HG03520 (cell line): Measurements from ENCODE around the gene MAP3K5.
"Not testable (repeated sequence)": the region's sequence is repeated elsewhere in the genome, so short reads cannot be mapped to it uniquely, and the experiment has no call there.

Experiments used
- ATAC-seq: cut with Tn5 transposase; IDR thresholded peaks from one replicate; pipeline ENCODE4 v1.9.1; 2021; ENCODE audit warnings: mild to moderate bottlenecking, moderate library complexity; ENCODE audit not compliant: unreplicated experiment

The MAP3K5 gene

GRCh38 chr6:136586295-136586694 lies 206.0 kb downstream of the MAP3K5 start:
- ATAC-seq: no peak

DNA sequence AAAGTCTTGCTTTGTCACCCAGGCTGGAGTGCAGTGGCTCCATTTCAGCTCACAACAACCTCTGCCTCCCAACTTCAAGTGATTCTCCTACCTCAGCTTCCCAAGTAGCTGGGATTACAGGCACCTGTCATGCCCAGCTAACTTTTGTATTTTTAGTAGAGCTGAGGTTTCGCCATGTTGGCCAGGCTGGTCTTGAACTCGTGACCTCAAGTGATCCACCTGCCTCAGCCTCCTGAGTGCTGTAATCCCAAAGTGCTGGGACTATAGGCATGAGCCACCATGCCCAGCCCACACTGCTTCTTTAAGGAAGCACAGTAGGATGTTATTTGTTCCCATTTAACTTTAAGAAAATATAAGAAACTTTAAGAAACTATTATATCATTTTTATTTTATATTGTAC lies 206.8 kb downstream of the MAP3K5 start:
- ATAC-seq: not testable (repeated sequence)

- ATAC-seq: not testable (repeated sequence)
Measured at GRCh38 chr6:136584290-136584689, 208.0 kb downstream of the MAP3K5 start.

DNA sequence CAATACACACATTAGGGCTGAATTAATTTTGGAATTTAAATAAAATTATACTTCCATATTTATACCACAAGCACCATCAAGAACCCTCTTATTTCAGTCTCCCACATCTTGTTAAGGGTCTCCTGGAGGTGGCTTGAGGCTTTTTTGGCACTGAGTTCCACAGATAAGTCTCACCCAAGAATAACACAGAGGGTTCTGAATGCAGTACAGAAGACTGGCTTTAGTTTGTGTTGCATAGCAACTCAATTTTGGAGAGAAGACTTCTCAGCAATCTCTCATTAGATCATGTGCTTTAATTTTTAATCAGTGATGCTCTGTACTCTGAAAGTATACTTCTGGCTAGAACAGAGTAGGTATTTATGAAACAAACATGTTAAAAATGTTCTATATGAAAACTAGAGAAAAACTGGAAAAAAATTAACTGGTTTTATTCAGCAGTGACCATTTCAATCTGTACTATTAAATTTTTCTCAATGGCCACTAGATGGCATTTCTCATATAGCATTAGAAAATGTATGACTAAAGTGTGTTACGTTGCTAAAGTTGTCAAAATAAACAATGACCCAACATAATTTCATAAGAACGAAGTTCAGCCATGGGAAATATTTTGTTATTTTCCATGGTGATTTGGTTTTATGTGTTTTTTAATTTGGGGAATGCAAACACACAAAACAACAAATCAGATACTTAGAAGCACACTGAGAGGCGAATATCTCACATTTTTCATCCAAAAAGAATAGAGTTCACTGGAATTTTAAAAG lies 209.4 kb downstream of the MAP3K5 start:
- ATAC-seq: no peak

- no peak for ATAC-seq
Measured at GRCh38 chr6:136579800-136580199, 212.5 kb downstream of the MAP3K5 start.

- ATAC-seq: no peak
Measured at GRCh38 chr6:136576821-136577220, 215.5 kb downstream of the MAP3K5 start.

DNA sequence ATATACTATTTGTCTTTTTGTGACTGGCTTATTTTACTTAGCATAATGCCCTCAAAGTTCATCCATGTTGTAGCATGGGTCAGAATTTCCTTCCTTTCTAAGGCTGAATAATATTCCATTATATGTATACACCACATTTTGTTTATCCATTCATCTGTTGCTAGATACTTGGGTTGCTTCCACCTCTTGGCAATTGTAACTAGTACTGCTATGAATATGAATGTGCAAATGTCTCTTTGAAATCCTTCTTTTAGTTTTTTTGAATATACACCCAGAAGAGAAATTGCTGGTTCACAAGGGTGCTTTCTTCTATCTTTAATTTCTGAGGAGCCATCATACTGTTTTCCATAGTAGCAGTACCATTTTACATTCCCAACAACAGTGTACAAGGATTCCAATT lies 220.8 kb downstream of the MAP3K5 start:
- ATAC-seq: no peak

DNA sequence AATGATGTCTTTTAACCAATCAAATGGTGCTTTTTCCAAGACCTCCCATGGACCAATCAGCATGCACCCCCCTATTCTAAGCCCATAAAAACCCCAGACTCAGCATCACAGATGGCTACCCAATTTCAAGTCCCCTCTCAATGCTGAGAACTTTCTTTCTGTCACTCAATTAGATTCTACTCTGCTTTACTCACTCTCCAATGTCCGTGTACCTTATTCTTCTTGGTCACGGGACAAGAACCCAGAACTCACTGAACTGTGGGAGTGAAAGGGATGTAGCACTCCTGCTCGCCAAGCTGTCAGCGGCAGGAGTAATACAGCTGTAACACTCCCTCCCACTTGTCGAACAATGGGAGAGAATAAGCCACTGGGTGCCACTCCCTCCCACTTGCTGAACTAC lies 221.2 kb downstream of the MAP3K5 start:
- ATAC-seq: no peak

DNA sequence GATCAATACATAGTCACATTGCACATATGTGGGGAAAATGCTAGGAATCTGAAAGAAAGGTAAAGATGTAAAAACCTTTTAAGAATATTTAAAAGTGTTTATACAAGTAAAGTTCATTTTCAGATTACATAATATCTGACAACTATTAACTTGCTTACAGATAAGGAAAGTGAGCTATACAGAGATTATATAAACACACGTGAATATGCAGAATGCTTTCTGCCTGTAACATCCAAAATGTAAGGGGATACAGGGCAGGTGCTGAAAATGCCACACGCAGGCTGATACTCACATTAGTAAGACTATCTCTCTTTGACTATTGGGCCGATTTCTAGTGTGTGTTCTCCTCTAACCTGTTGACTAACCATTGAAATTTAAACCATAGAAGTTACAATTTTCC lies 224.1 kb downstream of the MAP3K5 start:
- ATAC-seq: no peak

DNA sequence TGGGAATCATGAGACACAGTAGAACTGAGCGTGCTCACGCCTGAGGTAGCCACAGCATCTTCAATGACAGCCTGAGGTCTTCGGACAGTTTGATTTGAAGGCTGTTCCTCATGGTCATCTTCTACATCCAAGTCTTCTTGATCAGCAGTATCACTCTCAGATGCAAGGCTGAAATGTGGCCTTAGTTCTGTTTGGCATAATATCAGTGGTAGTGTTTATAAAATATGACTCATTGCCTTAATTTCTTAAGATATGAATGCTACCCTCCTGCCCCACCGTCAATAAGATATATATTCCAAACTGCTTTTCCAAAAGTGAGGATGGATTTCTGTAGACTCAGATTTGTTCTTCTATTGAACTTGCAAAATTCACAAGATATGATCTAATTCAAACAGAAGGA lies 224.6 kb downstream of the MAP3K5 start:
- ATAC-seq: no peak

DNA sequence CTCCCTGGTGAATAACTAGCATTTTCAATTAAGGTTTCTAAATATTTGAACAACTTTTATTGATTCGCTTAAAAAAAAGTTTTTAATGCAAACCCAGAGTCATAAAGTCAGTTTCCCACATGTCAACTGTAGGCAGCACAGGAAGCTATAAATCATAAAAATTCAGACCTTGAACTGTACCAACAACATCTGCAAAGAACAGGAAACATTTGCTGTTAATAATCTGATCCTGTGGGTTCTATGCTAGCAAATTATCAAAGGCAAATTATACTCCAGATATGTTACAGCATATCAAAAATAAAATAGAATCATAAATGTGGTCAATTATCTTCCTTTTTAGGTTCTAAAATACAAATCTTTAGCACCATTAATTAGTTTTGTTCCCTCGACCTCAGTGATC lies 225.4 kb downstream of the MAP3K5 start:
- no peak for ATAC-seq

- ATAC-seq: no peak
Measured at GRCh38 chr6:136566007-136566487, 226.2 kb downstream of the MAP3K5 start.

- ATAC-seq: no peak
Measured at GRCh38 chr6:136564180-136564579, 228.1 kb downstream of the MAP3K5 start.

DNA sequence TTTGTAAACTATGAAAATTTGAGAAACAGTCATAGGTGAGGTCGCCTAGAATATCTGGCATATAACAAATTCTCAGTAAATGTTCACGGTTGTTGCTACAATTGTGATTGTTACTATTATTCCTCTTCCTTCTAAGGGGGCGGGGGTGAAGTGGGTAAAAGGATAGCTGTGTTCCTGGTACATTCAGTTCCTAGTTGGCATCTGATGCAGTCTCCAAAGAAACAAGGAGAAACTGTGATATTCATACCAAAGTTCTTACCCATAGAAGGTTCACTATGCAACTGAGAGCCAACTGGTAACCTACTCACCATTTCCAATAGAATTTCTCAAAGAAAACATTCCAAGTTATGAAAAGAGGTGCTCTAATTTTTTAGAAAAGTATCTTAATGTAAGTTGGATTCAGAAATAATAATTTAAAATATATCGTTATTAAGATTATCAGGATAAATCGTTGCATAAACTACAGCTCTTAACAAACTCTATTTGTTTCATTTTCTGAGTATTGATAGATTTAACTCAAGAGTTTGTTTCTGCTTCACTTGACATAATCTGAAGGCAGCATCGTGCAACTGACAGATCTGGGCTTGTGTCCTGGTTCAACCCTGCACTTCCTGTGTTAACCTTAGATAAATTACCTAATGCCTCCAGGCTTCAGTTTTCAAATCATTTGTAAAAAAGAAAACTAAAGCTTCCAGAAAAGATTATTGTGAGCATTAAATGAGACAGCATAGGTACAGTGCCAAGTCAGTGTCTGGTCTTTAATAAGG lies 228.7 kb downstream of the MAP3K5 start:
- ATAC-seq: no peak

GRCh38 chr6:136562211-136562610 lies 230.1 kb downstream of the MAP3K5 start:
- no peak for ATAC-seq

GRCh38 chr6:136553166-136553787 lies 239.0 kb downstream of the MAP3K5 start:
- ATAC-seq: no peak

GRCh38 chr6:136552054-136552453 lies 240.2 kb downstream of the MAP3K5 start:
- no peak for ATAC-seq

GRCh38 chr6:136551103-136551502 lies 241.2 kb downstream of the MAP3K5 start:
- ATAC-seq: no peak

- peak; percentile 75 for ATAC-seq
Measured at GRCh38 chr6:136550330-136551071, 241.8 kb downstream of the MAP3K5 start, which contains the start of gene MAP7. Gene MAP7 (minus strand): TSS chr6:136550422. CDS start chr6:136550408, 14 bp downstream.

GRCh38 chr6:136550045-136550329 lies 242.3 kb downstream of the MAP3K5 start:
- ATAC-seq: peak; percentile 63
